HCT116 (cell line): Measurements from ENCODE around the gene ELMOD1. TPM values are rescaled to one million over a fixed set of nuclear protein-coding genes. Genes with fewer than 3 reads are reported as not detected.

Source experiments
- ATAC-seq: fragments of 200-7000 bp; cut with Tn5 transposase; 2 replicates; pipeline ENCODE4 v1.9.1; 2020; ENCODE audit warnings: mild to moderate bottlenecking, moderate library complexity
- BruUV-seq: library from RNA; stranded (reverse); fragments of 400-500 nt; replicated peaks from 2 replicates; lab custom pipeline; 2021; lab: Mats Ljungman, UMichigan
- CTCF ChIA-PET: fragments of 300-600 bp; sonication (Branson Sonifier 250); formaldehyde crosslinking; loops from one replicate; lab custom pipeline; 2021; ENCODE audit warnings: antibody characterized with exemption; lab: Charles Lee
- POLR2A ChIA-PET: fragments of 300-600, 350-600 bp; sonication (Branson Sonifier 250); formaldehyde crosslinking; loops from one replicate; lab custom pipeline; 2021; ENCODE audit warnings: antibody characterized with exemption; lab: Charles Lee
- RAD21 ChIA-PET, 2 experiments: fragments of 300-600 bp; sonication (Branson Sonifier 250); formaldehyde crosslinking; loops; one replicate each; lab custom pipeline; 2023; ENCODE audit warnings: low total read pairs in 2 of 2; ENCODE audit not compliant: uncharacterized antibody in 2 of 2, unreplicated experiment in 2 of 2, low non-redundant PET in 1 of 2; lab: Charles Lee
- DNase-seq: peaks from one replicate; pipeline ENCODE4 v3.0.0-alpha.2; 2010; ENCODE audit warnings: low read depth, low spot score
- H2AFZ ChIP-seq: fragments of 200-600 bp; shearing (Covaris generic), sonication (generic); 2 replicates; pipeline ENCODE4 v1.6.1; 2017; ENCODE audit warnings: low read depth, mixed run types, mixed read lengths, antibody characterized with exemption, low read length; ENCODE audit not compliant: poor library complexity, severe bottlenecking
- H3K27ac ChIP-seq: 2 replicates; pipeline ENCODE4 v1.5.1; 2012; ENCODE audit warnings: low read depth, low read length
- H3K27me3 ChIP-seq: fragments of 200-600 bp; sonication (generic); 2 replicates; pipeline ENCODE4 v1.6.1; 2016; ENCODE audit warnings: mixed run types, low read length, mixed read lengths; ENCODE audit not compliant: insufficient read depth
- H3K36me3 ChIP-seq, 2 experiments: fragments of 200-500 bp in 1 of 2; fragments of 200-600 bp in 1 of 2; sonication (Bioruptor generic) in 1 of 2; sonication (generic) in 1 of 2; 2 replicates each; pipeline versions ENCODE4 v1.5.1 to v1.6.1; 2014 to 2016; ENCODE audit warnings: low read length in 2 of 2, inconsistent platforms in 1 of 2, mixed read lengths in 1 of 2, mixed run types in 1 of 2; ENCODE audit not compliant: insufficient read depth in 2 of 2, control insufficient read depth in 1 of 2
- H3K4me1 ChIP-seq, 2 experiments: fragments of 200-600 bp in 1 of 2; sonication (generic) in 1 of 2; 2 replicates each; pipeline versions ENCODE4 v1.5.1 to v1.6.1; 2012 to 2017; ENCODE audit warnings: low read length in 2 of 2, inconsistent platforms in 1 of 2, mild to moderate bottlenecking in 1 of 2, mixed read lengths in 1 of 2, mixed run types in 1 of 2, moderate library complexity in 1 of 2; ENCODE audit not compliant: insufficient read depth in 2 of 2, control insufficient read depth in 1 of 2
- H3K4me2 ChIP-seq: fragments of 200-600 bp; sonication (generic); 2 replicates; pipeline ENCODE4 v1.6.1; 2017; ENCODE audit warnings: mixed run types, low read length, mixed read lengths
- H3K4me3 ChIP-seq, 2 experiments: fragments of 200-600 bp in 1 of 2; sonication (generic) in 1 of 2; replicated peaks in 1 of 2; 2 replicates each; pipeline ENCODE4 v1.5.1; 2011 to 2016; ENCODE audit warnings: low read length in 2 of 2, control low read depth in 1 of 2, low read depth in 1 of 2, mild to moderate bottlenecking in 1 of 2, mixed read lengths in 1 of 2, mixed run types in 1 of 2
- H3K79me2 ChIP-seq: fragments of 200-600 bp; sonication (generic); 2 replicates; pipeline ENCODE4 v1.6.1; 2017; ENCODE audit warnings: mild to moderate bottlenecking, mixed run types, low read length, moderate library complexity, mixed read lengths; ENCODE audit not compliant: insufficient read depth
- H3K9ac ChIP-seq: fragments of 200-600 bp; sonication (generic); 2 replicates; pipeline ENCODE4 v1.6.1; 2016; ENCODE audit warnings: low read length, mixed read lengths
- H3K9me2 ChIP-seq: fragments of 200-600 bp; sonication (generic), shearing (Covaris generic); 2 replicates; pipeline ENCODE4 v1.6.1; 2017; ENCODE audit warnings: mixed run types, mild to moderate bottlenecking, moderate library complexity; ENCODE audit not compliant: insufficient read depth
- H3K9me3 ChIP-seq, 2 experiments: fragments of 200-500 bp in 1 of 2; fragments of 200-600 bp in 1 of 2; sonication (Bioruptor generic) in 1 of 2; sonication (generic) in 1 of 2; 2 replicates each; pipeline ENCODE4 v1.6.1; 2014 to 2017; ENCODE audit warnings: low read length in 2 of 2, mixed read lengths in 2 of 2, inconsistent platforms in 1 of 2, low read depth in 1 of 2, mild to moderate bottlenecking in 1 of 2, mixed run types in 1 of 2, moderate library complexity in 1 of 2; ENCODE audit not compliant: control insufficient read depth in 1 of 2, insufficient read depth in 1 of 2
- H4K20me1 ChIP-seq: fragments of 200-600 bp; sonication (generic), shearing (Covaris generic); 2 replicates; pipeline ENCODE4 v1.6.1; 2017; ENCODE audit warnings: mixed run types, mild to moderate bottlenecking, moderate library complexity; ENCODE audit not compliant: insufficient read depth
- ATF3 ChIP-seq: IDR thresholded peaks from 2 replicates; pipeline ENCODE4 v1.6.1; 2012
- CBX3 ChIP-seq: IDR thresholded peaks from 2 replicates; pipeline ENCODE4 v1.6.1; 2012; ENCODE audit warnings: low read depth
- CEBPB ChIP-seq: IDR thresholded peaks from 2 replicates; pipeline ENCODE4 v1.6.1; 2012; ENCODE audit warnings: low read depth
- CTCF ChIP-seq, 3 experiments: fragments of 200-600 bp in 1 of 3; sonication (generic) in 1 of 3; IDR thresholded peaks in 2 of 3; conservative IDR thresholded peaks in 1 of 3; 2 replicates each; pipeline ENCODE4 v1.5.1; 2012 to 2017; ENCODE audit warnings: low read depth in 2 of 3, low read length in 2 of 3, antibody characterized with exemption in 1 of 3, borderline replicate concordance in 1 of 3, control low read depth in 1 of 3, mild to moderate bottlenecking in 1 of 3, mixed read lengths in 1 of 3, mixed run types in 1 of 3, moderate library complexity in 1 of 3; ENCODE audit not compliant: insufficient read depth in 1 of 3
- ELF1 ChIP-seq: IDR thresholded peaks from 2 replicates; pipeline ENCODE4 v1.6.1; 2012; ENCODE audit warnings: low read depth, borderline replicate concordance
- FOSL1 ChIP-seq: IDR thresholded peaks from 2 replicates; pipeline ENCODE4 v1.6.1; 2012; ENCODE audit warnings: low read depth
- JUND ChIP-seq: IDR thresholded peaks from 2 replicates; pipeline ENCODE4 v1.6.1; 2012
- MAX ChIP-seq: IDR thresholded peaks from 2 replicates; pipeline ENCODE4 v1.6.1; 2012
- POLR2A ChIP-seq: IDR thresholded peaks from 2 replicates; pipeline ENCODE4 v1.7.0; 2011; ENCODE audit warnings: borderline replicate concordance; ENCODE audit not compliant: insufficient read depth, insufficient read length; ENCODE audit errors: extremely low read depth
- POLR2AphosphoS5 ChIP-seq: IDR thresholded peaks from 2 replicates; pipeline ENCODE4 v1.6.1; 2011; ENCODE audit warnings: mild to moderate bottlenecking, low read depth, low read length, moderate library complexity
- SIN3A ChIP-seq: IDR thresholded peaks from 2 replicates; pipeline ENCODE4 v1.6.1; 2012; ENCODE audit warnings: low read depth
- SP1 ChIP-seq: IDR thresholded peaks from 2 replicates; pipeline ENCODE4 v1.6.1; 2012; ENCODE audit warnings: low read depth
- SRF ChIP-seq: IDR thresholded peaks from 2 replicates; pipeline ENCODE4 v1.6.1; 2012; ENCODE audit warnings: low read depth
- YY1 ChIP-seq: IDR thresholded peaks from 2 replicates; pipeline ENCODE4 v1.6.1; 2011; ENCODE audit warnings: low read length, low read depth, moderate library complexity, mild to moderate bottlenecking; ENCODE audit not compliant: insufficient replicate concordance; ENCODE audit errors: extremely low read depth
- ZFX ChIP-seq: fragments of 450-650 bp; IDR thresholded peaks from 2 replicates; pipeline ENCODE4 v1.6.1; 2017
- ZNF274 ChIP-seq: fragments of 200-500 bp; sonication (Bioruptor generic); IDR thresholded peaks from 2 replicates; pipeline ENCODE4 v1.6.1; 2014; ENCODE audit warnings: mild to moderate bottlenecking, low read depth, low read length, inconsistent platforms
- intact Hi-C: fragments of 100-400 bp; cut with micrococcal nuclease; formaldehyde crosslinking; loops from 2 replicates; pipeline ENCODE4 v1.10.0; 2022
- total RNA-seq: library from RNA; stranded (reverse); gene quantifications from one replicate; pipeline ENCODE4 v1.2.1, GENCODE V29; 2021; ENCODE audit not compliant: unreplicated experiment

ELMOD1 gene
- total RNA-seq, 1 experiment from 2014 or later: 2.9 TPM

GRCh38 chr11:107631931-107632330 is 41.0 kb downstream of the ELMOD1 start:
- no peak overlapping the region for H3K4me2 ChIP-seq
- no peaks in the 10 kb centered on the region for H3K36me3 ChIP-seq
- no peak overlapping the region for H3K4me3 ChIP-seq
- RAD21 ChIA-PET: no interaction called here
- TF ChIP-seq JUND: no peak
- TF ChIP-seq SRF: no peak
- no peak for TF ChIP-seq FOSL1
- no peak for TF ChIP-seq CTCF (IDR thresholded peaks at IDR 0.05 in 2 of 3, conservative IDR thresholded peaks at IDR 0.05 in 1 of 3; ENCODE audit: borderline replicate concordance in 1 of 3, insufficient read depth in 1 of 3, low read depth in 2 of 3, low read length in 2 of 3)
- TF ChIP-seq ELF1: no peak
- TF ChIP-seq CEBPB: no peak
- no peak for TF ChIP-seq CBX3
- no peaks in the 10 kb centered on the region for H3K9me3 ChIP-seq
- H3K9me2 ChIP-seq: no peaks in the 10 kb centered on the region
- intact Hi-C loops: loop anchor here (2.0 kb wide), 1 partner anchor 31 kb away; no protein-coding TSS in a partner anchor
- no TSS peak for BruUV-seq
- H4K20me1 ChIP-seq: no peaks in the 10 kb centered on the region
- DNase-seq (no peak), ATAC-seq (no peak)
- CTCF ChIA-PET: interaction anchor here (1.3 kb wide), 1 partner anchor 58 kb away, joined by 4 read pairs; no protein-coding TSS in a partner anchor
- no peaks in the 10 kb centered on the region for H3K27me3 ChIP-seq
- no peak overlapping the region for H3K9ac ChIP-seq
- POLR2A ChIA-PET: no interaction called here
- no peaks in the 10 kb centered on the region for H3K79me2 ChIP-seq
- no peaks in the 10 kb centered on the region for H3K4me1 ChIP-seq
- H3K27ac ChIP-seq: no peak overlapping the region
- H2AFZ ChIP-seq: no peak overlapping the region

- intact Hi-C loops: no loop called here
- CTCF ChIA-PET: no interaction called here
Measured at GRCh38 chr11:107646783-107647182, 55.8 kb downstream of the ELMOD1 start.

More at GRCh38 chr11:107646783-107647182, 55.8 kb downstream of the ELMOD1 start:
- no peak overlapping the region for H3K27ac ChIP-seq
- no peak for TF ChIP-seq POLR2A
- TF ChIP-seq YY1: no peak
- TF ChIP-seq FOSL1: no peak
- TF ChIP-seq ZNF274: no peak
- no peak for TF ChIP-seq JUND
- TF ChIP-seq SIN3A: no peak
- TF ChIP-seq SP1: no peak
- TF ChIP-seq CTCF (IDR thresholded peaks at IDR 0.05 in 2 of 3, conservative IDR thresholded peaks at IDR 0.05 in 1 of 3; ENCODE audit: borderline replicate concordance in 1 of 3, insufficient read depth in 1 of 3, low read depth in 2 of 3, low read length in 2 of 3): no peak
- TF ChIP-seq POLR2AphosphoS5: no peak
- no peak for TF ChIP-seq MAX
- TF ChIP-seq ATF3: no peak
- TF ChIP-seq ZFX: no peak
- H3K27me3 ChIP-seq: no peaks in the 10 kb centered on the region
- RAD21 ChIA-PET: no interaction called here
- H3K9me2 ChIP-seq: no peaks in the 10 kb centered on the region
- H4K20me1 ChIP-seq: no peaks in the 10 kb centered on the region
- H3K36me3 ChIP-seq: no peaks in the 10 kb centered on the region
- H3K4me1 ChIP-seq: no peaks in the 10 kb centered on the region
- no TSS peak for BruUV-seq
- H2AFZ ChIP-seq: no peak overlapping the region
- ATAC-seq (no peak), DNase-seq (no peak)
- no peaks in the 10 kb centered on the region for H3K79me2 ChIP-seq
- POLR2A ChIA-PET: no interaction called here
- no peak overlapping the region for H3K4me3 ChIP-seq
- no peaks in the 10 kb centered on the region for H3K9me3 ChIP-seq
- H3K9ac ChIP-seq: no peak overlapping the region
- no peak overlapping the region for H3K4me2 ChIP-seq
